HG03342 (cell line): Measurements from ENCODE around the gene ATP2A3.
"Not testable (repeated sequence)": the region's sequence is repeated elsewhere in the genome, so short reads cannot be mapped to it uniquely, and the experiment has no call there.

Experiments
- ATAC-seq: cut with Tn5 transposase; IDR thresholded peaks from one replicate; pipeline ENCODE4 v1.9.1; 2021; ENCODE audit warnings: mild to moderate bottlenecking, moderate library complexity; ENCODE audit not compliant: unreplicated experiment

Gene ATP2A3

DNA sequence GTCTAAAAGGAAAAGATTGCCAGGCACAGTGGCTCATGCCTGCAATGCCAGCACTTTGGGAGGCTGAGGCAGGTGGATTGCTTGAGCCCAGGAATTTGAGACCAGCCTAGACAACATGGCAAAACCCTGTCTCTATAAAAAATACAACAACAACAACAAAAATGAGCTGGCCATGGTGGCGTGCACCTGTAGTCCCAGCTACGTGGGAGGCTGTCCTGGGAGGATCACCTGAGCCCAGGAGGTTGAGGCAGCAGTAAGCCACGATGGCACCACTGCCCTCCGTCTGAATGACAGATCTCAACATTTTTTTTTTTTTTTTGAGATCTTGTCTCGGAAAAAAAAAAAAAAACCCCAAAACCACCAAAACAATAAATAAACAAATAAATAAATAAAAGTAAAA lies 28.1 kb upstream of the ATP2A3 start:
- ATAC-seq: no peak

DNA sequence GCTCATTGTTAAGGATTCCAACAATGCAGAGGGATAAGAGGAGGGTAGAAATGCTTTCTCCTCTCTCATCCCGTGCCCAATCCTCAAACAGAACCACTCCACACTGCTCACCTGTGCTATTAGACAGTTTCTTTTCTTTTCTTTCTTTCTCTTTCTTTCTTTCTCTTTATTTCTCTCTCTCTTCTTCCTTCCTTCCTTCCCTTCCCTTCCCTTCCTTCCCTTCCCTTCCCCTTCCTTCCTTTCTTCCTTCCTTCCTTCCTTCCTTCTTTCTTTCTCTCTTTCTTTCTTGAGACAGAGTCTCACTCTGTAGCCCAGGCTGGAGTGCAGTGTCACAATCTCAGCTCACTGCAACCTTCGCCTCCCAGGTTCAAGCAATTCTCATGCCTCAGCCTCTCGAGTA lies 27.5 kb upstream of the ATP2A3 start:
- not testable (repeated sequence) for ATAC-seq

- ATAC-seq: no peak
These were observed 26.3 kb upstream of the ATP2A3 start for GRCh38 chr17:3990386-3991127.

DNA sequence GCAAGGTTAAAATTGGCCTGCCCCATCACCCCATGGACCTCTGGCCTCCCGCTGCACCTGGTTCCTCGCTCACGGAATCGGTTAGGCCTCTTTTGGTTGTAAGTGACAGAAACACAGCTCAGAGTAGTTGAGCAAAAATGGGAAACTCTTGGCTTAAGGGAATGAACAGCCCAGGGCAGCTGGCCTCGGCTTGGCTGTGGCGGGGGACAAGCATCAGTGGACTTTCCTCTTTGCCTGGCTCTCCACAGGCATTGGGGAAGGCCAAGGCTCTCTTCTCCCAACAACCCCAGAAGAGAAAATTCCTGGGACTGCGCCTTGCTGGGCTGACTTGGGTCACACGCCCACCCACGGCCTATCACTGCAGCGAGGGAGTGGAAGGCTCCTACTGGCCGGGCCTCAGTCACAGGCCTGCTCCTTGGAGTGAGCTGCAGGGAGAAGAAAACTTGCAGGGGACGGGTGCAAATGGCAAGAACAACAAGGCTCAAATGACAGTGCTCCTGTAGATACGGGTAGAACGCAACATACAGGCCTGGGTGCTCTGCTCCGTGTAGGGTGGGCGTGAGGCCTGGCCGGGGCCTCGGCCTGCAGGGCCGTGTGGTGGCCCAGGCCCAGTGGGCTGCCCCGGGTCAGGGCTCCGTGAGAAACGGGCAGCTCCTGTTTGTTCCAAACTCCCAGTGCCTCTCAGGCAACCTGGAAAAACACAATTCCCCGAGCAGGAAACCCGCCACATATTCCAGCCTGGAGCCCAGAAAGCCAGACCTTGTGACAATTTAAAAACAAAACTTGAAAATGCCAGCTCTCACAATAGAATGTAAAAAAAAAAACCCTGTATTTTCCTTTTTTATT lies 25.0 kb upstream of the ATP2A3 start:
- ATAC-seq: no peak

GRCh38 chr17:3988297-3989040 lies 24.2 kb upstream of the ATP2A3 start:
- no peak for ATAC-seq

DNA sequence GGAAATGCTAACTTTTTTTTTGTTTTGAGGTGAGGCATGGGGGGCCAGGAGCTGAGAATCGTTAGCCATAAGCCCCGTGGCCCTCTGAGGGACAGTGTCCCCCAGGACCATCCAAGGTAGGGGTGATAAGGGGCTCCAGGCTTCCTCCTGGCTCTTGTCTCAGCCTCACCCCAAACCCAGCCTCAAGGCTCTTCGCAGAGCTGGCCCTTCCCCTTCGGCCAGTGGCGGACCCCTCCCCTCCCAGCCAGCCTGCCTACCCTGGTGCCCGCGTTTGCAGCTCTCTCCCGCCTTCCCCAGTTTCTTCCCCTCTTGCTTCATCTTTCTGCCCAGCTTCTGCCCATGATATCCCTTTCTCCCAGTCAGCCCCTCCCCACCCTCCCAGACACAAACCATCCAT lies 22.7 kb upstream of the ATP2A3 start:
- no peak for ATAC-seq

DNA sequence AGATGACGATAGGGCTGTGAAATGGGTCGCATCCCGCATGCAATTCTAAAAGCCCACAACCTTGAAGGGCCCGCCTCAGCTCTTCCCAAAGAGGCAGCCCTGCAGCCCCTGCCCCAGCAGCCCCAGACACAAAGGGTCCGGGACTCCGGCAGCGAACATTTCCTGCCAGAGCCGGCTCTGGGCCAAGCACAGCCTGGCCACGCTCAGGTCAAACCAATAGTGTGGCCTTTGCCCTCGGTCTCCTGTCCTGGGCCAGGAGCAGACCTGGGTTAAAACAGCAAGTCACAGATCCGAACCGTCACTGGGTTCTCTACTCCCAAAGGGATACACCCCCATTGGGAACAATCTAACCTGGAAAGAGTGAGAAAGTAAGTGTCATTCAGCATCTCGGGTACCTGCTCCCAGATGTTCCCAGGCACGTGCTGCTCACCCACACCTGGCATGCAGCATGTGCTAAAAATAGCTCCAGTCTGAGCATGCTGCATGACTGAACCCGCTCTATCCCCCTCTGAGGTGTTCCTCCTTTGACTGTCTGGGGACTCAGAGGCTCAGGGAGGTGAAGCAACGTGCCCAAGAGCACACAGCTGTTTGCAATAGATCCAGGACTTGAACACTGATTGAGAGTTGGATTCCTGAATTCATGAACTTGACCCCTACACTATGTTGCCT lies 22.2 kb upstream of the ATP2A3 start:
- no peak for ATAC-seq

DNA sequence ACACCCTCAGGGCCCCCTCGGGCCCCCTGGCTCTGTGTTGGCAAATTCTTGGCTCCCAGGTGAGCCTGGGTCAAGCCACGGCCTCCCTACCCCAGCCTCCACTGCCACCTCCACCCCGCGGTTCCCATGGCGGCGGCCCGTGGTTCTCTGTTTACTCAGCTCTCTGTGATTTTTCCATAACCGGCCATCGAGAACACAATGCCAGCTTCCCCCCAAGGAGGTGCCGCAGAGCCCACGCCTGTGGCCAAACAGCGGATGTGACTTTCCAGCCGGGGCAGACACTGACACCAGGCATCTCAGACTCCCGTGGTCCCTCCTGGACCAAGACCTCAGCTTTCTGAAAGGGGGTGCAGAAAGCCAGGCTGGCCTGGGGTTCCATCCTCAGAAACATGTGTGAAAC lies 21.6 kb upstream of the ATP2A3 start:
- no peak for ATAC-seq

DNA sequence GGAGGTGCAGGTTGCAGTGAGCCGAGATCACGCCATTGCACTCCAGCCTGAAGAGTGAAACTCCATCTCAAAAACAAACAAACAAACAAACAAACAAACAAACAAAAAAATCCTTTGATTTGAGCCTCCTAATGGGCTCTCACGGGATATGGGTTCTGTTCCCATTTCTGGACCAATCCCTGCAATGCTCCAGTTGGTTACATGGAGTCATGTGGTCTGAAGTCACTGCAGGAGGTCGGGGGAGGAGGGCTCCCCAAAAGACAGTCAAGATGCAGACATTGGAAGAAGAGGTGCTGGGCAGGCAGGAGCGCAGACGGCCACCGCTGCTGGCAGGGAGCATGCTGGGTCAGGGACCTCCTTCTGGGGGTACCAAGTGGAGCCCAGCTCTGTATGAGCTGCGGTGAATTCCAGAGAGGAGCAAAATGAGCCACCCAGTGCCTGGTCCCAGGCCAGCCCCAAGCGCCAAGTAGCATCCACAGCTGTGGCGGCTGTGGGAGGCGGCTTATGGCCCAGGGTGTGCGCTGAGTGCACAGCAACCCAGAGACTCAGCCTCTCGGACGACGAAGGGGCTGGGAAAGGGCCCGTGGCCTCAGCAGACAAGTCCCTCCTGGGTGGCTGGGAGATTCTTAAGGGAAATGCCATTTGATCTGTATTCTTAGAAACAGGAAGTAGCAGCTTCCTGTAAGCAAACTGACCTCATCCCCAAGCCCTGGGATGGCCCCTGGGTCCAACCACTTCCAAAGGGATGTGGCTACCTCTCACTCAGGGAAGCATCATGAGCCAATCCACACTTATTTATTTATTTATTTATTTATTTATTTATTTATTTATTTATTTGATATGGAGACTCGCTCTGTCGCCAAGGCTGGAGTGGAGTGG lies 19.6 kb upstream of the ATP2A3 start:
- no peak for ATAC-seq

GRCh38 chr17:3982541-3983017 lies 18.3 kb upstream of the ATP2A3 start:
- no peak for ATAC-seq

GRCh38 chr17:3982113-3982512 lies 17.9 kb upstream of the ATP2A3 start:
- no peak for ATAC-seq

GRCh38 chr17:3981455-3981854 lies 17.2 kb upstream of the ATP2A3 start:
- no peak for ATAC-seq

DNA sequence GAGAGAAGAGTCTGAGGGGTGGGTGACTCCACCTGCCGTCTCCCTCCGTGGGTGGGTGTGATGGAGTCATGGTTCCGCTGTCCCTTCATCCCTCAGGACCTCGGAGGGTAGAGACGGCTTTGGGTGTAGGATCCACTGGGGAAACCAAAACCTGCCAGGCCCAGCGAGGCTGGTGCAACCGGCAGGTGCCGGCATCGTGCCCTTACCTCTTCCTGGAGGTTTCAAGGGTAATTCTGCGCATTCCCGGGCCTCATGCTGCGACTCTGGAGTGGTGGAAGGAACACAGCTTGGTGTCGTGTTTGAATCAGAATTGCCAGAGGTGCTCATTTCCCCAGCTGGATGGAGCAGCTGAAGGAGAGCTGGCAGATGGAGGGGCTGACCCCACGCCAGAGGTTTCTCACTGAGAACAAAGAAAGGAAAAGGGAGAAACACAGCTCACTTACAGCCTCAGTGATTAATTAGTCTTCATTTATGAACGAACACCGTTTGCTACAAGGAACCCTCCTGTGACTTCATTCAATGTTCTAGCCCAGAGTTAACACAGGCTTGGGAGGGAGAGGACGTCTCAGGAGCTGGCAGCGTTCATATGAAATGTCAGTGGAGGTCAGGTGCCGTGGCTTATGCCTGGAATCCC lies 16.3 kb upstream of the ATP2A3 start:
- ATAC-seq: no peak

DNA sequence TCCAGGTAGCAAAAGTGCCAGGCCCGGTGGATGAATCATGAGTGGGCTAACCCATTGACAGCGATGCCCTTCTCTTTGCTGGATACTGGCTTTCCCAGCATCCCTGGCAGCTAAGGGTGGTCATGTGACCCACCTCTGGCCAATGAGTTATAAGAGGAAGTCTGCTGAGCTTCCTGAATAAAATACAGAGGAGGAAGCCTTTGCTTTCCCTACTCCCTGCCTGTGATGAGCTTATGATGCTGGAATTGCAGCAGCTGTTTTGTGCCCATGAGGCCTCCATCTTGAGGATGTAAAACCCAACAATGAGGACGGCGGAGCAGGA lies 15.0 kb upstream of the ATP2A3 start:
- no peak for ATAC-seq

DNA sequence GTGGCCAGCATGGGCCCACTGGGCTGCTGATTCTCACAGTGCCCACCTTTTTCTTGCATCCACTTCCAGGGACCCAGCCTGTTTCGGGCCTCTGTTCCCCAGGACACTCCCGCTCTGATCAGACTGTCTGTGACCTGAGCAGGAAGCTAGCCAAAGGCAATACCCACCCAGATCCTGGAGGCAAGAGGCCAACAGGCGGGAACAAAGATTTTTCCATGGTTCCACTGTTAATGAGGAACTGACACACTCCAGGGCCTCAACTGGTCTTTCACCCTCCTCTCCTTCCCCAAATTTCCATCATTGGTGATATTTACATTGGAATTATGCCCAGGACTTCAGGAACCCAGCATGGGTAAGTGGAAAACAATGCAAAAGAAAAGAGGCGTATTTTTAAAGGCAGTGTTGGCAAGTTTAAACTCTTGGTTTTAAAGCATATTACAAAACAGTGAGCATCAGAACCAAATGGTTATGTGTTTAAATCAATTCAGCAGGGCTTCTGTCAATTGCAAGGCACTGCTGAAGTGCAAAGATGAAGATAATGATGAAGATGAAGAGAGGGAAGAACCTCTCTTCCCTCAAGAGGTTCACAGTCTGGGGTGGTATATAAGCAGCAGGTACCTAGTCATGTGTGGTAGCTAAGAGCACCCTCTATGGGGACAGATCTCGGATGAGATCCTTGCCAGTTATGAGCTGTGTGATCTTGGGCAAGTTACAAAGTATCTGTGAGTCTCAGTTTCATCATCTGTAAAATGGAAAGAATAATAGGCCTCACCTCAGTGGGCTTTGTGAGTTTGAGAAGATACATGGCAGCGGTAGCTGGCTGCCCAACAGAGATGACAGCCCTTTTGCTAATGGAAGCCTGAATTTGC lies 14.4 kb upstream of the ATP2A3 start:
- no peak for ATAC-seq

DNA sequence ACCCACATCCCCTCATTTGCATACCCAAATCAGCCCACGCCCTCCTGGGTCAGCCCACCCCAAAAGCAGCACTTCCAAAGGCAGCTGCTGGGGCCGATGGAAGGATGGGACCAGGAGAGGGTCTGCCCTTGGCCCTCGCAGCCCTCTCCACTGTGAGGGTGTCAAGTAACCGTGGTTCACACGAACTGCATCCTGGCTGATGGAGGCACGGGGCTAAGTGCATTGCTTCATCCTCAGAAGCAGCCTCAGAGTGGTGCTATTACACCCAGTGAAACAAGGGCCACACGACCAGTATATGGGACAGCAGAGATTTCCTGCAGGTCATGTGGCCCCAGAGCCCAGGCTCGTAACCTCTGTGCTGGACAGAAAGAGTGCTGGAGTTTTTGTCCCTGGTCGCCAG lies 13.2 kb upstream of the ATP2A3 start:
- no peak for ATAC-seq

- no peak for ATAC-seq
These were observed 12.5 kb upstream of the ATP2A3 start for GRCh38 chr17:3976675-3977171.

GRCh38 chr17:3974980-3975379 lies 10.7 kb upstream of the ATP2A3 start:
- no peak for ATAC-seq
